IPS-20b (cell line): ENCODE results near the gene SH2D3A.

Experiments used
- H3K27ac ChIP-seq: one replicate; pipeline ENCODE4 v1.5.1; 2013; ENCODE audit warnings: low read length
- H3K27me3 ChIP-seq: 2 replicates; pipeline ENCODE4 v1.6.1; 2013; ENCODE audit warnings: mild to moderate bottlenecking, low read length, inconsistent platforms; ENCODE audit not compliant: insufficient read depth
- H3K36me3 ChIP-seq: 2 replicates; pipeline ENCODE4 v1.6.1; 2013; ENCODE audit warnings: low read depth, mild to moderate bottlenecking, inconsistent platforms, low read length, moderate library complexity; ENCODE audit not compliant: insufficient read depth
- H3K4me1 ChIP-seq: 2 replicates; pipeline ENCODE4 v1.6.1; 2013; ENCODE audit warnings: mild to moderate bottlenecking, control low read depth, inconsistent platforms, low read length, moderate library complexity; ENCODE audit not compliant: insufficient read depth
- H3K4me3 ChIP-seq: 2 replicates; pipeline ENCODE4 v1.5.1; 2013; ENCODE audit warnings: mild to moderate bottlenecking, low read length, inconsistent platforms
- H3K9ac ChIP-seq: 2 replicates; pipeline ENCODE4 v1.6.1; 2013; ENCODE audit warnings: low read depth, mild to moderate bottlenecking, inconsistent platforms, low read length, moderate library complexity
- H3K9me3 ChIP-seq: 2 replicates; pipeline ENCODE4 v1.6.1; 2013; ENCODE audit warnings: mild to moderate bottlenecking, low read depth, low read length, inconsistent platforms; ENCODE audit not compliant: insufficient read depth

Gene SH2D3A

DNA sequence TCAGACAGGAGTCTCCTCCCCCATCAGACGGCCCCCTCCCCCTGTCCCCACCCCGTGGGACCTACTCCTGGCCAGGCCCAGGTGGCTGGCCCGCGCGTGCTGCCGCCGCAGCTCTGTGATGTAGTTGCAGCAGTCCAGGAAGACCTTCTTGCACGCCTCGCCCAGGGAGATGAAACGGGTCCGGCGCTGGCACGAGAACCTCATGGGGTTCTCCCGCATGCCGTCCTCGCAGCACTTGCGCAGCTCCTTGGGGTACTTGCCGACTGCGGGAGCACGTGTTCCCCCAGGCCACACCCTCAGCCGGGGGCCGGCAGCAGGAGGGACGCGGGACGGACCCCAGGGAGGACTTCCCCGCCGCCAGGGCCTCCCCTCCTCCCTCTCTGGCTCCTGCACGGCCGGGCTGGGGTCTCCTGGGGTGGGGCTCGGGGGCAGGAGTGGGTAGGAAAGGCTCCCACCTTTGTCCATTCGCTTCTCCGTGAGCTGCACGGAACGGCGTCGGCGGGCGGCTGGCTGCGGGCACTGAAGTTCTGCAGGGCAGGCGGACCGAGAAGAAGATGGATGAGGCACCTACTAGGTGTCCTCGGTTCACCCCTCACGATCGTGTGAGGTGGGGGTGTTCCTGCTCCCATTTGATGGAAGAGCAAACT is 60.1 kb downstream of the SH2D3A start:
- H3K27ac ChIP-seq: no peak overlapping the region
- no peak overlapping the region for H3K4me3 ChIP-seq
- no peaks in the 10 kb centered on the region for H3K36me3 ChIP-seq
- H3K9ac ChIP-seq: no peak overlapping the region
- H3K9me3 ChIP-seq: no peaks in the 10 kb centered on the region
- H3K4me1 ChIP-seq: no peaks in the 10 kb centered on the region
- peaks cover 40% of the 10 kb centered on the region for H3K27me3 ChIP-seq

DNA sequence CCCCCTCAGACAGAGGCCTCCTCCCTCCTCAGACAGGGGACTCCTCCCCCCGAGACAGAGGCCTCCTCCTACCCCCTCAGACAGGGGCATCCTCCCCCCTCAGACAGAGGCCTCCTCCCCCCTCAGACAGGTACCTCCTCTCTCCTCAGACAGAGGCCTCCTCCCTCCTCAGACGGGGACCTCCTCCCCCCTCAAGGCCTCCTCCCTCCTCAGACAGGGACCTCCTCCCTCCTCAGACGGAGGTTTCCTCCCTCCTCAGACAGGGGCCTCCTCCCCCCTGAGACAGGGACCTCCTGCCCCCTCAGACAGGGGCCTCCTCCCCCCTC is 60.6 kb downstream of the SH2D3A start:
- Histone ChIP-seq H3K9ac (no peak overlapping the region), H3K27me3 (peaks cover 35% of the 10 kb centered on the region), H3K4me3 (no peak overlapping the region), H3K36me3 (no peaks in the 10 kb centered on the region), H3K9me3 (no peaks in the 10 kb centered on the region), H3K4me1 (no peaks in the 10 kb centered on the region), H3K27ac (no peak overlapping the region)

DNA sequence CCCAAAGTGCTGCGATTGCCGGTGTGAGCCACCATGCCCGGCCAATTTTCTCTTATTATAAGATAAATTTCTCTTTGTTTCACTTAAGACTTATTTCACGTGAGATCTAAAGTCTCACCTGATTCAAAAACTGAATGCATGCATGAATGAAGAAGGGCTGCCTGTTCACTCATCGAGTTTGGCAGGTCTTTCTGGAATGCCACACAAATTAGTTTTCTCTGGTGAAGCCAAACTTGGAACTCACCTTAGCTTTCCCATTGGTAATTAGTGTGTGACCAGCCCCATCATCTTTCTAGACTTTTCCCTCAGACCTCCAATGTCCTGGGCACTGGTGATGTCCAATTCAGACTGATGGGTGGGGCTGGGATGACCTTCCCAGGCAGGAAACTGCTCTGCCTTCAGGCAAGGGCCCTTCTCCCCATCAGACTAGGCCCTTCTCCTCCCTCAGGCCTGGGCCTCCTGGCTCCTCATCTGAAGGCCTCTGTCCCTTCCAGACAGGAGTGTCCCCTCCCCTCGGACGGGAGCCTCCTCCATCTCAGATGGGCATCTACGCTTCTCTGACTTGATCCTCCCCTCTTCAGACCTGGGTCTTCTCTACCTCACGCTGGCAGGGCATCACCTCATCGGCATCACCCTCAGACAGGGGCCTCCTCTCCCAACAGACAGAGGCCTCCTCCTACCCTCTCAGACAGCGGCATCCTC is 61.2 kb downstream of the SH2D3A start:
- H3K9ac ChIP-seq: no peak overlapping the region
- H3K36me3 ChIP-seq: no peaks in the 10 kb centered on the region
- H3K4me3 ChIP-seq: no peak overlapping the region
- no peak overlapping the region for H3K27ac ChIP-seq
- H3K4me1 ChIP-seq: no peaks in the 10 kb centered on the region
- H3K9me3 ChIP-seq: no peaks in the 10 kb centered on the region
- peaks cover 30% of the 10 kb centered on the region for H3K27me3 ChIP-seq
